DOHH2 (cell line): Measurements from ENCODE around the gene F8.

Experiments used
- EZH2phosphoT487 ChIP-seq: fragments of 200-600 bp; sonication (generic); IDR thresholded peaks from 2 replicates; pipeline ENCODE4 v1.6.1; 2017; ENCODE audit warnings: borderline replicate concordance, mild to moderate bottlenecking, antibody characterized with exemption, low read length, moderate library complexity, mixed read lengths
- TF ChIP-seq, protein P1 (sequence below): fragments of 200-600 bp; sonication (generic); IDR thresholded peaks from one replicate; pipeline ENCODE4 v1.5.1; 2014; ENCODE audit warnings: antibody characterized with exemption, mild to moderate bottlenecking, low read depth, low read length; ENCODE audit not compliant: poor library complexity, severe bottlenecking

- TF ChIP-seq, protein P1, sequence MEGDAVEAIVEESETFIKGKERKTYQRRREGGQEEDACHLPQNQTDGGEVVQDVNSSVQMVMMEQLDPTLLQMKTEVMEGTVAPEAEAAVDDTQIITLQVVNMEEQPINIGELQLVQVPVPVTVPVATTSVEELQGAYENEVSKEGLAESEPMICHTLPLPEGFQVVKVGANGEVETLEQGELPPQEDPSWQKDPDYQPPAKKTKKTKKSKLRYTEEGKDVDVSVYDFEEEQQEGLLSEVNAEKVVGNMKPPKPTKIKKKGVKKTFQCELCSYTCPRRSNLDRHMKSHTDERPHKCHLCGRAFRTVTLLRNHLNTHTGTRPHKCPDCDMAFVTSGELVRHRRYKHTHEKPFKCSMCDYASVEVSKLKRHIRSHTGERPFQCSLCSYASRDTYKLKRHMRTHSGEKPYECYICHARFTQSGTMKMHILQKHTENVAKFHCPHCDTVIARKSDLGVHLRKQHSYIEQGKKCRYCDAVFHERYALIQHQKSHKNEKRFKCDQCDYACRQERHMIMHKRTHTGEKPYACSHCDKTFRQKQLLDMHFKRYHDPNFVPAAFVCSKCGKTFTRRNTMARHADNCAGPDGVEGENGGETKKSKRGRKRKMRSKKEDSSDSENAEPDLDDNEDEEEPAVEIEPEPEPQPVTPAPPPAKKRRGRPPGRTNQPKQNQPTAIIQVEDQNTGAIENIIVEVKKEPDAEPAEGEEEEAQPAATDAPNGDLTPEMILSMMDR, result no peak
- no peak for TF ChIP-seq EZH2phosphoT487
These were observed 31.1 kb upstream of the F8 start for GRCh38 chrX:155053656-155054055.
